Activated CD4-positive, alpha-beta T cell treated with anti-CD3 and anti-CD28 coated beads, Interleukin-2, amount 50 U/mL, for 1 hour (primary cell): ENCODE results near the gene TEX48.

ENCODE experiments used
- DNase-seq: peaks from one replicate; pipeline ENCODE4 v3.0.0-alpha.2; 2020

The TEX48 gene

DNA sequence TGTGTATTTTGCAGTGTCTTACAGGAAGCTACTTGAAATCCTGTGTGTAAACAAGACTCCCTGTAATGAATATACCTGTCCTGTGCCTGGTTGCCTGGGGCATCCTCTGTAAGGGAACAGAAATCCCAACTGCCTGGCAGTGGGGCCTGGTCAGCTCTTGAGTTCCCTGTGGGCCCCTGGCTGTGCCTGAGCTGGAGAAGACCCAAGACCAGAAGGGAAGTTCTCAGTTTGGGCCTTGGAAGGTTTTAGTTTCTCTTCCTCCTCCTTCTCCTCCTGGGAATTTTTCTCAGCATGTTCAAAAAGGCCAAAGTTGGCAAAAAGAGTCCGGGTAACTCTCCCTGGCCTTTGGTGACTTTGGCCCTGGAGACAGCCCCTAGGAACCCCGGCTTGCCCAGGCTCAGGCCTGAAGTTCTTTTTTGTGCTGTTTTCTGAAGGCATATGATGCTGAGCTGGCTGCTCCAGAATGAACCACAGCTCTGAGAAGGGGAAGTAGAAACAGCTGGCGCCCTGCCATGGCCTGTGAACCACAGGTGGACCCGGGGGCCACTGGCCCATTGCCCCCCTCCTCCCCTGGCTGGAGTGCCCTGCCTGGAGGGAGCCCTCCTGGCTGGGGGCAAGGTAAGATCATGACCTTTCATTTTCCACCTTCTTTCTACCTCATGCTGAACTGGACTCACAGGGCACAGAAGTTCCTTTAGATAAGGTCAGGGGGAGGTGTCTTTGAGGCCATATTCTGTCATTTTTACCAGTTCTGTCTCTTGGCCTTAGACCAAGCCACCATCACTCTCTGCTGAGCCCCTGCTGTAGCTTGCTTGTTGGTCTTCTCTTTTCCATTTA is 65.1 kb downstream of the TEX48 start:
- DNase-seq: peak; percentile 3
